H1 (cell line): ENCODE data around the gene GDNF. TPM values are rescaled to one million over a fixed set of nuclear protein-coding genes. Genes with fewer than 3 reads are reported as not detected.

Experiments
- BCL11A ChIP-seq, 2 experiments: IDR thresholded peaks; one replicate each; pipeline ENCODE4 v1.6.1; 2011; ENCODE audit warnings: low read depth in 2 of 2, low read length in 2 of 2, mild to moderate bottlenecking in 2 of 2
- CBX8 ChIP-seq: fragments of 300-800, 300-1000 bp; sonication (generic); IDR thresholded peaks from 2 replicates; pipeline ENCODE4 v1.7.1; 2016; ENCODE audit warnings: low read depth, low read length, borderline replicate concordance
- HDAC2 ChIP-seq, 2 experiments: fragments of 300-600 bp in 1 of 2; sonication (generic) in 1 of 2; IDR thresholded peaks; 2 replicates each; pipeline ENCODE4 v1.6.1; 2011 to 2012; ENCODE audit warnings: low read depth in 2 of 2, low read length in 2 of 2, mild to moderate bottlenecking in 2 of 2, moderate library complexity in 2 of 2, borderline replicate concordance in 1 of 2, inconsistent platforms in 1 of 2
- JUND ChIP-seq: IDR thresholded peaks from 2 replicates; pipeline ENCODE4 v1.6.1; 2011; ENCODE audit warnings: mild to moderate bottlenecking, improper control_type of control experiment, low read length
- SIX5 ChIP-seq: IDR thresholded peaks from 2 replicates; pipeline ENCODE4 v1.6.1; 2011; ENCODE audit warnings: mild to moderate bottlenecking, low read depth, low read length
- SUZ12 ChIP-seq: fragments of 200-600 bp; sonication (generic); IDR thresholded peaks from 2 replicates; pipeline ENCODE4 v1.6.1; 2012; ENCODE audit warnings: mild to moderate bottlenecking, inconsistent platforms, low read length, moderate library complexity, mixed read lengths
- TAF7 ChIP-seq: optimal IDR thresholded peaks from 2 replicates; pipeline ENCODE3; 2011; ENCODE audit warnings: low read depth, mild to moderate bottlenecking, inconsistent platforms, low read length, moderate library complexity, borderline replicate concordance
- TBP ChIP-seq: IDR thresholded peaks from 2 replicates; pipeline ENCODE4 v1.6.1; 2011; ENCODE audit warnings: low read depth, low read length, improper control_type of control experiment
- polyA plus RNA-seq, 7 experiments: library from polyadenylated mRNA; depleted of rRNA in 3 of 7; stranded (reverse) in 5 of 7; unstranded in 2 of 7; fragments of >200 nt in 5 of 7; fragments of 200-250 nt in 2 of 7; gene quantifications; 1 replicate in 5 of 7; 2 replicates in 1 of 7; 4 replicates in 1 of 7; pipeline versions ENCODE4 v1.2.1 to v1.2.3, GENCODE V29; 2011 to 2013; ENCODE audit warnings: missing spikeins in 2 of 7, mixed read lengths in 2 of 7
- total RNA-seq: library from RNA; stranded (reverse); fragmentation: NEBNext Ultra II Directional; extraction: Animal tissue kit (Norgen Biotek cat#: 25700); gene quantifications from 2 replicates; pipeline ENCODE4 v1.2.1, GENCODE V29; 2021
- TF ChIP-seq, protein P1 (sequence below): fragments of 300-600 bp; sonication (generic); IDR thresholded peaks from 2 replicates; pipeline ENCODE4 v1.7.1; 2012; ENCODE audit warnings: low read length, moderate library complexity, mild to moderate bottlenecking, inconsistent platforms; ENCODE audit not compliant: insufficient replicate concordance

Gene GDNF
- total and polyA plus RNA-seq, 2 of the 8 experiments (the other 6 are each of a cell fraction or from before 2014, with no cell fraction given), result 0.15 to 2.0 TPM

GRCh38 chr5:37806476-37806875 lies 33.4 kb downstream of the GDNF start (continued):
- TF ChIP-seq, protein P1, sequence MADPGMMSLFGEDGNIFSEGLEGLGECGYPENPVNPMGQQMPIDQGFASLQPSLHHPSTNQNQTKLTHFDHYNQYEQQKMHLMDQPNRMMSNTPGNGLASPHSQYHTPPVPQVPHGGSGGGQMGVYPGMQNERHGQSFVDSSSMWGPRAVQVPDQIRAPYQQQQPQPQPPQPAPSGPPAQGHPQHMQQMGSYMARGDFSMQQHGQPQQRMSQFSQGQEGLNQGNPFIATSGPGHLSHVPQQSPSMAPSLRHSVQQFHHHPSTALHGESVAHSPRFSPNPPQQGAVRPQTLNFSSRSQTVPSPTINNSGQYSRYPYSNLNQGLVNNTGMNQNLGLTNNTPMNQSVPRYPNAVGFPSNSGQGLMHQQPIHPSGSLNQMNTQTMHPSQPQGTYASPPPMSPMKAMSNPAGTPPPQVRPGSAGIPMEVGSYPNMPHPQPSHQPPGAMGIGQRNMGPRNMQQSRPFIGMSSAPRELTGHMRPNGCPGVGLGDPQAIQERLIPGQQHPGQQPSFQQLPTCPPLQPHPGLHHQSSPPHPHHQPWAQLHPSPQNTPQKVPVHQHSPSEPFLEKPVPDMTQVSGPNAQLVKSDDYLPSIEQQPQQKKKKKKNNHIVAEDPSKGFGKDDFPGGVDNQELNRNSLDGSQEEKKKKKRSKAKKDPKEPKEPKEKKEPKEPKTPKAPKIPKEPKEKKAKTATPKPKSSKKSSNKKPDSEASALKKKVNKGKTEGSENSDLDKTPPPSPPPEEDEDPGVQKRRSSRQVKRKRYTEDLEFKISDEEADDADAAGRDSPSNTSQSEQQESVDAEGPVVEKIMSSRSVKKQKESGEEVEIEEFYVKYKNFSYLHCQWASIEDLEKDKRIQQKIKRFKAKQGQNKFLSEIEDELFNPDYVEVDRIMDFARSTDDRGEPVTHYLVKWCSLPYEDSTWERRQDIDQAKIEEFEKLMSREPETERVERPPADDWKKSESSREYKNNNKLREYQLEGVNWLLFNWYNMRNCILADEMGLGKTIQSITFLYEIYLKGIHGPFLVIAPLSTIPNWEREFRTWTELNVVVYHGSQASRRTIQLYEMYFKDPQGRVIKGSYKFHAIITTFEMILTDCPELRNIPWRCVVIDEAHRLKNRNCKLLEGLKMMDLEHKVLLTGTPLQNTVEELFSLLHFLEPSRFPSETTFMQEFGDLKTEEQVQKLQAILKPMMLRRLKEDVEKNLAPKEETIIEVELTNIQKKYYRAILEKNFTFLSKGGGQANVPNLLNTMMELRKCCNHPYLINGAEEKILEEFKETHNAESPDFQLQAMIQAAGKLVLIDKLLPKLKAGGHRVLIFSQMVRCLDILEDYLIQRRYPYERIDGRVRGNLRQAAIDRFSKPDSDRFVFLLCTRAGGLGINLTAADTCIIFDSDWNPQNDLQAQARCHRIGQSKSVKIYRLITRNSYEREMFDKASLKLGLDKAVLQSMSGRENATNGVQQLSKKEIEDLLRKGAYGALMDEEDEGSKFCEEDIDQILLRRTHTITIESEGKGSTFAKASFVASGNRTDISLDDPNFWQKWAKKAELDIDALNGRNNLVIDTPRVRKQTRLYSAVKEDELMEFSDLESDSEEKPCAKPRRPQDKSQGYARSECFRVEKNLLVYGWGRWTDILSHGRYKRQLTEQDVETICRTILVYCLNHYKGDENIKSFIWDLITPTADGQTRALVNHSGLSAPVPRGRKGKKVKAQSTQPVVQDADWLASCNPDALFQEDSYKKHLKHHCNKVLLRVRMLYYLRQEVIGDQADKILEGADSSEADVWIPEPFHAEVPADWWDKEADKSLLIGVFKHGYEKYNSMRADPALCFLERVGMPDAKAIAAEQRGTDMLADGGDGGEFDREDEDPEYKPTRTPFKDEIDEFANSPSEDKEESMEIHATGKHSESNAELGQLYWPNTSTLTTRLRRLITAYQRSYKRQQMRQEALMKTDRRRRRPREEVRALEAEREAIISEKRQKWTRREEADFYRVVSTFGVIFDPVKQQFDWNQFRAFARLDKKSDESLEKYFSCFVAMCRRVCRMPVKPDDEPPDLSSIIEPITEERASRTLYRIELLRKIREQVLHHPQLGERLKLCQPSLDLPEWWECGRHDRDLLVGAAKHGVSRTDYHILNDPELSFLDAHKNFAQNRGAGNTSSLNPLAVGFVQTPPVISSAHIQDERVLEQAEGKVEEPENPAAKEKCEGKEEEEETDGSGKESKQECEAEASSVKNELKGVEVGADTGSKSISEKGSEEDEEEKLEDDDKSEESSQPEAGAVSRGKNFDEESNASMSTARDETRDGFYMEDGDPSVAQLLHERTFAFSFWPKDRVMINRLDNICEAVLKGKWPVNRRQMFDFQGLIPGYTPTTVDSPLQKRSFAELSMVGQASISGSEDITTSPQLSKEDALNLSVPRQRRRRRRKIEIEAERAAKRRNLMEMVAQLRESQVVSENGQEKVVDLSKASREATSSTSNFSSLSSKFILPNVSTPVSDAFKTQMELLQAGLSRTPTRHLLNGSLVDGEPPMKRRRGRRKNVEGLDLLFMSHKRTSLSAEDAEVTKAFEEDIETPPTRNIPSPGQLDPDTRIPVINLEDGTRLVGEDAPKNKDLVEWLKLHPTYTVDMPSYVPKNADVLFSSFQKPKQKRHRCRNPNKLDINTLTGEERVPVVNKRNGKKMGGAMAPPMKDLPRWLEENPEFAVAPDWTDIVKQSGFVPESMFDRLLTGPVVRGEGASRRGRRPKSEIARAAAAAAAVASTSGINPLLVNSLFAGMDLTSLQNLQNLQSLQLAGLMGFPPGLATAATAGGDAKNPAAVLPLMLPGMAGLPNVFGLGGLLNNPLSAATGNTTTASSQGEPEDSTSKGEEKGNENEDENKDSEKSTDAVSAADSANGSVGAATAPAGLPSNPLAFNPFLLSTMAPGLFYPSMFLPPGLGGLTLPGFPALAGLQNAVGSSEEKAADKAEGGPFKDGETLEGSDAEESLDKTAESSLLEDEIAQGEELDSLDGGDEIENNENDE, result no peak
- TF ChIP-seq JUND (no peak), HDAC2 (IDR thresholded peaks at IDR 0.05; ENCODE audit: borderline replicate concordance in 1 of 2, low read depth in 2 of 2, low read length in 2 of 2) (no peak), TBP (no peak), SIX5 (no peak), SUZ12 (no peak), TAF7 (no peak), BCL11A (IDR thresholded peaks at IDR 0.05; ENCODE audit: low read depth in 2 of 2, low read length in 2 of 2) (no peak), CBX8 (no peak)
